SHP77 (cell line): ENCODE data around the gene ADAMTS4.

Source experiments
- DNase-seq, 2 experiments: peaks; one replicate each; lab custom pipeline; 2025; lab: John Stamatoyannopoulos, UW

Gene ADAMTS4

DNA sequence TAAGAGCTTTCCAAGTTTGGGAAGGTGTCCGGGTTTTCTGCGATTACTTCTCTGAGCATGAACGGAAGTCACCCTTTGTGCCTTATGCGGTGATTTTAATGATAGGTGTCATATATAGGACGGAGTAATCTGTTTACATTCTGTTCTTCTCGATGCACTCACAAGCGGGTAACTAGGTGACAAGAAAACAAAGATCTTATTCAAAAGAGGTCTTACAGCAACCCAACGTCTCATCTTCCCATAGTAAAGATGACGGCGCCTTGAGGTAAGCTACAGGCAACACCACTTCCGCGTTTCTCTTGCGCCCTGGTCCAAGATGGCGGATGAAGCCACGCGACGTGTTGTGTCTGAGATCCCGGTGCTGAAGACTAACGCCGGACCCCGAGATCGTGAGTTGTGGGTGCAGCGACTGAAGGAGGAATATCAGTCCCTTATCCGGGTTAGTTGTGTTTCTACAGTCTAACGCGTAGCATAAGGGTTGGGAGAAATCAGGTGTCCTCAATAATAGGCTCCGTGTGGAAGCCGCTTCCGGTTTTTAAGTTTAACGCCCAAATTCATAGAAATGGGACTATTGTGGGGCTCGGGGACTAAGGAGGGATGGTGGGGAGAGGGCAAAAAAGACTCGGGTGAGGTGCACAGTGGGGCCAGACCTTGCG, 45.0 kb downstream of the ADAMTS4 start, which contains the start of gene UFC1:
TSS of gene UFC1 (plus strand) at position 297 of the 656 bp plus-strand sequence. CDS start at position 317, 20 bp downstream.
- peak; percentile 88 to 93 for DNase-seq

DNA sequence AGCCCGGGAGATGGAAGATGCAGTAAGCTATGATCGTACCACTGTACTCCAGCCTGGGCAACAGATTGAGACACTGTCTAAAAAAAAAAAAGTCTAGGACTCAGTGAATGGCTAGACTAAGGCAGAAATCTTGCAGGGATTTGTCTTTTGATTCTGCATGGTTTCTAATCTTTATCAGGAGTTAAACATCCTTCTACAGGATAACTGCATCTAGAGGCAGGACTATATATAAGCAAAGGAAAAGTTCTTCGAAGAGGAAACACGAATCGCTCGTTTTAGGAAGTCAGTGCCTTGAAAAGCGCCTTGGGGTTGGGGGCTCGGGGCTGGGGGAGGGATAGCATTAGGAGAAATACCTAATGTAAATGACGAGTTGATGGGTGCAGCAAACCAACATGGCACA, 45.7 kb downstream of the ADAMTS4 start:
- DNase-seq, result no peak

DNA sequence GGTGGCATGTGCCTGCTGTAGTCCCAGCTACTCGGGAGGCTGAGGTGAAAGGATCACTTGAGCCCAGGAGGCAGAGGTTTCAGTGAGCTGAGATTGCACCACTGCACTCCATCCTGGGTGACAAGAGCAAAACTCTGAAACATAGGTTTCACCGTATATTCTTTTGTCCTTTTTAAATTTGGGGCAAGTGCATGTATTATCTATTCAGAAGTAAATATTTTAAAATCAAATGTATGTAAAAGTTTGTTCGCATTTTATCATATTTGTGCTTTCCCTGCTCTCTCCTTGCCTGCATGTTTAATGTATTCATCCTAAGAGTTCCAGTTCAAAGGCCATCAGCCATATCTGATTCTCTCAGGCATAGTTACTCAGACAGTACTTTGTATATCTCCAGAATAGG, 53.0 kb downstream of the ADAMTS4 start:
- no peak for DNase-seq

DNA sequence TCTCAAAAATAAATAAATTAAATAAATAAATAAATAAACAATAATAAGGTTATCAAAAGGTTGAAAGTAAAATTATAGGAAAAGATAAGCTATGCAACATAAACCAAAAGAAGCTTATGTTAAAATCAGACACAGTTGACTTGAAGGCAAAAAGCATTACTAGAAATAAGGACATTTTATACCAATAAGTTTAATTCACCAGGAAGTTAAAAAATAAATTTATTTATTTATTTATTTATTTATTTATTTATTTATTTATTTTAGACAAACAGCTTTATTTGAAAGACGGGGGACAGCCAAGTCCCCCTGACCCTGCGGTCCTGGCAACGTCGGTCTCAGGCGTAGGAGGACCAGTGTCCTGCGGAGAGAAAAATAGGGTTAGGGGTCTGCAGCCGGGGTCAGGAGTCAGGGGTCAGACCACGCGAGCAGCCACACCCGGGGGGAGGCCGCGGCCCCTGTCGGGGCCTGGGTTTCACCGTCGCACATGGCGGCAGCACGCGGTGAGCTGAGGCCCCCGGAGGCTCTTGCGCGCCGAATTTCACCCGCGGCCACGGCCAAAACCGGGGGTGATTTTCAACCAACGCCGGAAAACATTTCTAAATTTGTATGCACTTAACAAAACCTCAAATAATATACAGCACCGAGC, 58.0 kb downstream of the ADAMTS4 start:
- no peak for DNase-seq

DNA sequence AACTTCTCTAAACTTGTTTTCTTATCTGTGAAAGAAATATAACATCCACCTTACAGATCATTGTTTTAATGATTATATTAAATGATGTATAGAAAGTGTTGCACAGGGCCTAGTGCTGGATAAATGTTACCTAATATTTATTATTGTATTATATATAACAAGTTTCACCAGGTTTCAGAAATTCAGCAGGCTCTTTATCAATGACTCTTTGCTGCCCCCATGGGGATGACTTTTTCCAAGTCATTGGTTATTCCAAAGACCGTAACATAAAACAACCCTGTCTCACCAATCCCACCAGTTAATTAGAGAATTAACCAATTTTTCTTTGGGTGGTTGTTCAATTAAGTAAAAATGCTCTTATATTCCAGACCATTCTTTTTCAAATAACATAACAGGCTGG, 59.1 kb downstream of the ADAMTS4 start:
- peak in 1 of 2 experiments; percentile 50 for DNase-seq

DNA sequence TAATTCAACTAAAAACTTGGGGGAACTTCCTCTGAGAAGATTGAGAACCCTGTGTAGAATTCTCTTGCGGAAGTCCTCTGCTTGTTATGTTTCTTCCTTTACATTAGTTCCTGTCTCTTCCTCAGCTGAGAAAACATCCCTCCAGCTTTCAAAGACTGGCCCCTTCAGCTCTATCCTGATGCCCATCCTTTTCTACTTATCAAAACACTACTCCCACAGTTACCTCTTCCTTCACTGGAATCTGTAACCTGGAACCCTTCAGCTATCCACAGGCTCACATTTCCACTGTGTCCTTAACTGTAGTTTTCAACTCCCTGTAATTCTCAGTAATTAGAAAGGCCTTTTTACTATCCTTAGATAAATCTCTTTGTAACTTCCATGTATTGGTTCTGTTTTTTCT, 60.4 kb downstream of the ADAMTS4 start:
- no peak for DNase-seq

DNA sequence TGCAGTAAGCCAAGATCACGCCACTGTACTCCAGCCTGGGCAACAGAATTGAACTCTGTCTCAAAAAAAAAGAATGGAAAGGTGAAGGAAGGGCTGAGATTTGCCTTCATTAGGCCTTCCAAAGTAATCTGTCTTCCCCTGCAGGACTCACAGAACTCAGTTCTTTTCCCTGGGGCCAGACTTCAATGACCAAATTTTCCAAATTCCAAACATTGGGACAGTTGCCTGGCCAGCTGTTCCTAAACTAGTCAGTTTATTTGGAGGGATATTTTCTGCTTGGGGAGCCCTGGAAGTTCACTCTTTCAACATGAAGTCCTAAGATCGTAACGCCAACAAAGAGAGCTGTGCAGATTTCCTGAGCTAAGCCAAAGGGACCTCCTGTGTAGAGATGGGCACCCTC, 61.0 kb downstream of the ADAMTS4 start:
- DNase-seq, result no peak
